HEK293 (cell line): ENCODE data around the gene REG3A.

ENCODE experiments used
- ZNF354C ChIP-seq: fragments of 450-650 bp; formaldehyde crosslinking; IDR thresholded peaks from 2 replicates; pipeline ENCODE4 v1.5.1; 2016; ENCODE audit warnings: missing biosample characterization, missing genetic modification characterization, low read depth, borderline replicate concordance
- ZNF518A ChIP-seq: fragments of 450-650 bp; formaldehyde crosslinking; conservative IDR thresholded peaks from 2 replicates; pipeline ENCODE4 v1.5.1; 2016; ENCODE audit warnings: low read depth, missing biosample characterization, missing genetic modification characterization
- ZNF837 ChIP-seq: fragments of 450-650 bp; formaldehyde crosslinking; IDR thresholded peaks from 2 replicates; pipeline ENCODE4 v1.5.1; 2016; ENCODE audit warnings: missing biosample characterization, missing genetic modification characterization

REG3A gene

GRCh38 chr2:79112269-79112668 is 47.3 kb downstream of the REG3A start (continued):
- no peak for TF ChIP-seq ZNF518A
- TF ChIP-seq ZNF837 (tag by site-specific recombination), result no peak
- no peak for TF ChIP-seq ZNF354C (tag by site-specific recombination)
- TF ChIP-seq, all 188 proteins: peak for 0
